Fibroblast of mammary gland (primary cell): ENCODE measurements around the gene KIFC1.

ENCODE experiments used
- DNase-seq: peaks from one replicate; pipeline ENCODE4 v3.0.0-alpha.2; 2010; ENCODE audit warnings: low read depth
- H3K4me3 ChIP-seq: 2 replicates; pipeline ENCODE4 v1.5.1; 2011; ENCODE audit warnings: low read depth, mild to moderate bottlenecking, low read length, moderate library complexity; ENCODE audit not compliant: control insufficient read depth
- CTCF ChIP-seq: conservative IDR thresholded peaks from 2 replicates; pipeline ENCODE4 v1.5.1; 2011; ENCODE audit warnings: low read depth, low read length, inconsistent platforms; ENCODE audit not compliant: control insufficient read depth, insufficient read depth

The KIFC1 gene

GRCh38 chr6:33454009-33454946 lies 62.7 kb downstream of the KIFC1 start, which contains the start of gene ZBTB9:
Gene ZBTB9 (plus strand): TSS chr6:33454576. CDS start chr6:33455101, 525 bp downstream.
- TF ChIP-seq CTCF, result no peak
- H3K4me3 ChIP-seq, result peak within 1 kb of the TSS; percentile 92
- DNase-seq, result peak; percentile 95

- TF ChIP-seq CTCF, result no peak
- H3K4me3 ChIP-seq, result peak overlapping the region; percentile 92
- DNase-seq, result no peak
These were observed 63.4 kb downstream of the KIFC1 start for GRCh38 chr6:33455051-33455450.

- no peak overlapping the region for H3K4me3 ChIP-seq
- TF ChIP-seq CTCF, result no peak
These were observed 64.5 kb downstream of the KIFC1 start for GRCh38 chr6:33456156-33456555.

GRCh38 chr6:33458676-33459075 lies 67.1 kb downstream of the KIFC1 start:
- no peak for TF ChIP-seq CTCF
- no peak for DNase-seq
- H3K4me3 ChIP-seq, result no peak overlapping the region

More at GRCh38 chr6:33456156-33456555, 64.5 kb downstream of the KIFC1 start:
- DNase-seq, result no peak

- no peak overlapping the region for H3K4me3 ChIP-seq
- no peak for TF ChIP-seq CTCF
- no peak for DNase-seq
These were observed 67.6 kb downstream of the KIFC1 start for GRCh38 chr6:33459226-33459625.
